NCI-H2081 treated with DMSO at 0.1 percent for 48 hours (cell line): ENCODE data around the gene FBXL13.
A peak's percentile ranks its signal among the peaks of the same experiment; 100 is the strongest.
"Not testable (repeated sequence)": the region's sequence is repeated elsewhere in the genome, so short reads cannot be mapped to it uniquely, and the experiment has no call there.

Source experiments
- DNase-seq: peaks from one replicate; lab custom pipeline; 2025; lab: John Stamatoyannopoulos, UW

Gene FBXL13

DNA sequence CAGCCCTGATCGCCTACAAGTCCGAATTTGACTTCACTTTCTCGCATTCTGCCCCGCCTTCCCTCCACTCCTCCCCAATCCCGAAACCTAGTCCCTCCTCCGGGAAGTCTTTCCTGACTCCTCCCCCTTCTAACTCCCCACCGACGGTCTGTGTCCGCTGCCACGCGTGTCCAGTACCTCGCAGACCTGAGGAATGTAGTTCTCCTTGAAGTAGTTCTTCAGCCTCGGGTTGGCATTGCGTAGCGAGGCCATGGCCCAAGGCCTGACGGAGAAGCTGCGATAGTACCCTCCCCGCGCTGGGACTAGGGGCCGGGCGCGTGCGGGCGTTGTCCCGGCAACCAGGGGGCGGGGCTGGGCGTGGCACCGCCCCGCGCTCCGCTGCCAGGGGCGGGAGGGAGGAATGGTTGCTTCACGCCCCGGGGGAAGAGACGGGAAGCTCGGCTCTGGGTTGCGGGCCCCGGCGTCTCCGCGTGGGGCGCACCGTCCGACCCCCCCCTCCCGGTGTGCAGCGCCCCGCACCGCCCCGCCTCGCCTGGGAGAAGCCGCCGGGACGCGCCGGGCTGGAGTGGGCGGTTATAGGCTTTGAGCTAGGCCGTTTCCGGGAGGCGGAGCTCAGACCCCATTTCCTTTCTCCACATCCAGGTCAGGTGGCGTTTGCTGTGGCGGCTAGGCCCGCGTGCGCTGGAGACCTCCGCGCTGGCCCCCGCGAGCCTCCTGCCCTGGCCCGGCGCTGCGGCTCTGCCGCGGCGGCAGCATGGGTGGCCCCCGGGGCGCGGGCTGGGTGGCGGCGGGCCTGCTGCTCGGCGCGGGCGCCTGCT lies at the start of gene FBXL13, which contains the start of gene ARMC10:
TSS of gene FBXL13 (minus strand) at position 278 of the 818 bp plus-strand sequence.
TSS of gene ARMC10 (plus strand) at position 622 of the 818 bp plus-strand sequence. CDS start at position 755, 133 bp downstream.
- peak; percentile 80 for DNase-seq

DNA sequence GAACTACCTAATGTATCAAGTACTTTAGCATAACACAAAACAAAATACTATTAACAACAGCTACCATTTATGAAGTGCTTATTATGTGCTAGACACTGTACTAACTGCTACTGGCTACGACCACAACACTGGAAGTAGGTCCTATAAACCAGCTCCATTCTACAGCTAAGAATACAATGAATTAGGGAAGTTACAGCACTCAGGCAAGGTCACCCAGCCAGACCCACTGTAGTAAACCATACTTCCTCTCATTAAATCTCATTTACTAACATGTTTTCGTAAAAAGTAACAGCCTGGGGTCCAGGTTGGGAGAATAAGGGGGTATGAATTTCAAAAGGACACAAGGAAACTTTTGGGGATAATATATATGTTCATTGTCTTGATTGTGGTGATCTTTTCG lies 48.9 kb upstream of the FBXL13 start:
- no peak for DNase-seq

DNA sequence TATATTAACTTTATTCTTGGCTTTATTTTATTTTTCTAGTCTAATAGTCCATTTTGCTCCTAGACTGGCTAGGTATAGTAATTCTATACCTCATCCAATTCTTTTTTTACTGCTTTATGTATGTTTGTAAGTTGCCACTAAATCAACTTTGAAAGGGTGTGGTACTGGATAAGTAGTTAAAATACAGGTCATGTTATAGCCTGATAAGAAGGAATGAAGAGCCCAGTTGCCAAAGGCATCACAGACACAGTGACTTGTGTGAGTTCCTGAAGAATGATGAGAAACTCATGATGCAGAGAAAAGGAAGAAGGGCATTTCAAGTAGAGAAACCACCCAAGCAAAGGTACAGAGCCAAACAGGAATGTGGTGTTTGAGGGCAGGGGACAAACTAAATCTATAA lies 47.0 kb upstream of the FBXL13 start:
- no peak for DNase-seq

DNA sequence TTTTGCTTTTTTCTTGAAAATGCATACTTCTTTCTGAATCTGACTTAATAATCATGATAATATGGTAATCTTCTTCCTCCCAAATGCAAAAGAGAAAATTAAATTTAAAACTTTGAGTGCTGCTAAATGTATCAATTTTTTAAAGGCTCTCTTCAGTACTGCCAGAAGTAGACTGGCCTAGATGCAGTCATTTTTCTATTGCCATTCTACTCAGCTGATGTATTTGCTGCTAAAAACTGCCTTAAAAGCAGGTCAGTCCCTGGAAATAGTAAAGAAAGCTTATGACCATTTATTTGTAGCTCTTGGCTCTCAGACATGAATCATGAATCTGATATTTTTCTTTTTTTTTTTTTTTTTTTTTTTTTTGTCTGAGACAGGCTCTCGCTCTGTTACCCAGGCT lies 45.8 kb upstream of the FBXL13 start:
- no peak for DNase-seq

DNA sequence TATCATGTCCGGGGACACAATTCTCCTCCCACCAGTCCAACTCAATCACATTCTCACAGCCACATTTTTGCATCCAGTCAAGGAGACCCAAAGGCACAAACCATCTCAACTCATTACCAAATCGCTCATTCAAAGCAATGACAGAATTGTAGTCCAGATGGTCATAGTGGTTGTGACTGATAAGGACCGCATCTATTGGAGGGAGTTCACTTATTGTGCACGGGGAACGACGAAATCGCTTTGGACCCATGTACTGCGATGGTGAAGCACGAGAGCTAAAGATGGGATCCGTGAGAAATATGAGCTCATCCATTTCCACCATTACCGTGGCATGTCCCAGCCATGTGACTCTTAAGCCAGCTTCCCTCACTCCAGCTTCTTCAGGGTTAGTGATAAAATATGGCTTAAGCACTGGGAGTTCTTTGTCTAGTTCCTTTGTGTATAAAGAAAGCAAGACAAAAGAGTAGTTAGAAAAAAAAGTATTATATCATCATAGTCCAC lies 45.2 kb upstream of the FBXL13 start:
- no peak for DNase-seq

DNA sequence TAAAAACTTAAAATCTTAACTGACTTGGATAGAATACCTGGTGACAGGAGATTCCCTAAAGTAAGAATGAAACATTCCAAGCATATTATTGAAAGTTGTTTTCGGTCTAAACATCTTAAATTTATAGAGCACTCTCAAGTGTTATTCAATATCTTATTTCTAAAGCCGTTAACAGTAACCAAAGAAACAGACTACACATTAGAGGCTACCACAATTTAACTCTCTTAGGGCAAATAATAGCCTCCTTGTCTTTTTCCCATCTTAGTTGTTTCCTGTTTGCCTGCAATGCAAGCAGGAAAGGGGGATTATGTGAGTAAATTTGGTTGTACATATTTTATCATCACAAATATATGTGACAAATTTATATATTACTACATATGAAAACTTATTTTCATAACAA lies 42.9 kb upstream of the FBXL13 start:
- no peak for DNase-seq

DNA sequence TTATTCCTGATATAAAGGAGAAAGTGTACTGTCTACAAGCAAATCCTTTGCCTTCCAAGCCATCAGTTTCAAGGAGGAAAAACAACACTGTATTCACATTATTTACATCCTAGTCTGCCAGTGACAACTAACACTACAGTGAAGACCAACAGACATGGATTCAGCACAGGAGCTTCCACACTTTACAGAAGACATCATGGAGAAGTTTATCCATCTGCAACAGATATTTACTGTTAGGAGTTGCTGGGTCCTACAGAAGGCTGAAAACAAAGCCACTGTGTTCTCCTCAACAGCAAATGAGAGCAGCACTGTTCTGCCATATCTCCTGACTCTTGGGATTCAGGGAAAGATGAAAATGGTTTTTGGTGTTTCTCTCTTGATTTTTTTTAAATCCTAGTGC lies 42.4 kb upstream of the FBXL13 start:
- DNase-seq, result no peak

DNA sequence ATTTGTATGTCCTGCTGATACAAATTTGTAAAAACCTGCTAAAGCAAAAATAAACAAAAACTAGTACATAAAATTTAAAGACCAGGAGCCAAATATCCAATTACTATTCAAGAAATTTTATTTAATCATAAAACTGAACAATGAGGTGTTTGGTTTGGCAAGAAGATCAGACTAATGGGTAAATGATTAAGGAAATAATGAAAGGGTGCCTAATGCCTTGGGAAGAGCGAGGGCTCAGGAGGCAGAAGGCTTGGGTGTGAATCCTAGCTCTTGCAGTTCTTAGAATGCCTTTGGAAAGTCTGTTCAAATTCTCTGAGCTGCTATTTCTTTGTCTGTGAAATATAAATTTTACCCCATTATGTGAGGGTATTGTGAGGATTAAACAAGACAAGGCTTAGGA lies 41.9 kb upstream of the FBXL13 start:
- no peak for DNase-seq

DNA sequence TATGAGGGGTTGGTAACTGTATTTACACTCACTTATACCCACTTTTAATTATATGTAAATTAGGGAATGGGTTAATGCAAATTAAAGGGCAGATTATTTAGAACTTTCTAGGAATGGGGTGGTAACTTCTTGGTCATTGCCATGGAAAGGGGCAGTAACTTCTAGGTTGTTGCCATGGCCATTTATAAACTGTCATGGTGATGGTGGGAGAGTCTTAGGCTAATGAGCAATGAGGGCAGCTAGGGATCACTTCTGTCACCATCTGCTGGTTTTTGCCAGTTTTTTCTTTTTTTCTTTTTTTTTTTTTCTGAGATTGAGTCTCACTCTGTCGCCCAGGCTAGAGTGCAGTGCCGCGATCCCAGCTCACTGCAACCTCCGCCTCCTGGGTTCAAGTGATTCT lies 41.2 kb upstream of the FBXL13 start:
- DNase-seq, result no peak

DNA sequence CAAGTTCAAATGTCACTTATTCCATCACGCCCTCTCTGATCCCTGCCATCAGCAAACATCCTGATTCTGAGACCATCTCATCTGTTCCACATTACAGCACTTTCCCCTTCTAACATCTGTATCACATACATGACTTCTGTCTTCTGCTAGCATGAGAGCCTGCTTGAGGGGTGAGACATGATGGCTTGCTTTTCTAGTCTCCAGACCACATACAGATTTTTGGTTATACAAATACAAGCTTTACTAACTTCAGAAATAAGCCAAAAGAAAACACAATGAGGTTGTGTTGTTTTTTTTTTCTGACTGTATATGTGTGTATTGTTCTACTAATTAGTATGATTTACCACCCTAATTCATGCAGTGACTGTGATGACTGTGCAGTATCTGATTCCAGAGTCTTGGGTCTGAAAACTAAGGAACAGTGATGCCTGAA lies 40.0 kb upstream of the FBXL13 start:
- no peak for DNase-seq

DNA sequence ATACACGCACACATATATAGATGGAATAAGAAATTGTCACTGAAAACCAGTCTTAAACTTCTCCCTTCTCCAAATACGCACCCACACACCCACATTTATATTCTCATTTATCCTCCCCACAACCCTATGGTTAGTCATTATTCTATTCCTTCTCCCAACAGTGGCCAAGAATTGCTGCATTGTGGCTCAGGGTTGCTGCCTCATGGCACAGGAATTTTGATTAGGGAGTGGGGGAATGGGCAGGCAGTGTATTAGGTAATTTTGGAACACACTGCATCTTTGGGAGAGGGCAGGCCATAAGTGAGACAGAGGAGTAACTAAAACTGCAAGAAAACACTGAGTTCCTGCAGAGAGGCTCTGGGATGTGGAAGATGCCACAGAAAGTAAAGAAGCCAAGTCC lies 38.6 kb upstream of the FBXL13 start:
- no peak for DNase-seq

DNA sequence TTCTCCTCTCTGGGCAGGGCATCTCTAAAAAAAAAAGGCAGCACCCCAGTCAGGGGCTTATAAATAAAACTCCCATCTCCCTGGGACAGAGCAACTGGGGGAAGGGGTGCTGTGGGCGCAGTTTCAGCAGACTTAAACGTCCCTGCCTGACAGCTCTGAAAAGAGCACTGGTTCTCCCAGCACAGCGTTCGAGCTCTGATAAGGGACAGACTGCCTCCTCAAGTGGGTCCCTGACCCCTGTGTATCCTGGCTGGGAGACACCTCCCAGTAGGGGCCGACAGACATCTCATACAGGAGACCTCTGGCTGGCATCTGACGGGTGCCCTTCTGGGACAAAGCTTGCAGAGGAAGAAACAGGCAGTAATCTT lies 32.1 kb upstream of the FBXL13 start:
- DNase-seq, result not testable (repeated sequence)

DNA sequence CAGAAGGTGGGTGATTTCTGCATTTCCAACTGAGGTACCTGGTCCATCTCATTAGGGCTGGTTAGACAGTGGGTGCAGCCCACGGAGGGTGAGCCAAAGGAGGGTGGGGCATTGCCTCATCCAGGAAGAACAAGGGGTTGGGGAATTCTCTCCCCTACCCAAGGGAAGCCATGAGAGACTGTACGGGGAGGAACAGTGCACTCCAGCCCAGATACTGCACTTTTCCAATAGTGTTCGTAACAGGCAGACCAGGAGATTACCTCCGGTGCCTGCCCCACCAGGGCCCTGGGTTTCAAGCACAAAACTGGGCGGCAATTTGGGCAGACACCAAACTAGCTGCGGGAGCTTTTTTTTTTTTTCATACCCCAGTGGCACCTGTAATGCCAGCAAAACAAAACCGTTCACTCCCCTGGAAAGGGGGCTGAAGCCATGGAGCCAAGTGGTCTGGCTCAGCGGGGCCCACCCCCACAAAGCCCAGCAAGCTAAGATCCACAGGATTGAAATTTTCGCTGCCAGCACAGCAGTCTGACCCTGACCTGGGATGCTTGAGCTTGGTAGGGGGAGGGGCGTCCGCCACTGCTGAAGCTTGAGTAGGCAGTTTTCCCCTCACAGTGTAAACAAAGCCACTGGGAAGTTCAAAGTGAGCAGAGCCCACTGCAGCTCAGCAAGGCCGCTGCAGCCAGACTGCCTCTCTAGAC lies 31.6 kb upstream of the FBXL13 start:
- no peak for DNase-seq

DNA sequence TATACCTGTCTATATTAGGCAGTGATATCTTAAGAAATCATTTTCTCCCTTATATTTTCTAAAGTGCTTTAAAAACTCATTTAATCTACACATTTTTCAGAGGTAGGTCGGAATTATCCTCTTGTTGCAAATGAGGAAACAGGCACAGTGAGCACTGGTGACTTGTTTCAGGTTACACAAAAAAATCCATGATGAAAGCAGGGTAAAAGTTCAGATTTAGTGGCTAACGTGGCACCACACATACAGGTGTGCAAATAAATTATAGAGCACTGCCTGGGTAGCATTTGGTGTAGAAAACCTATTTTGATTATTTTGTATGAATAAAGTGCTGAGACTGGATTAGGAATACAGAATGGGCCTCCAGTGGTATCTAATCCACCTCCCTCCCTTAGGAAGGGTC lies 26.9 kb upstream of the FBXL13 start:
- DNase-seq, result no peak

DNA sequence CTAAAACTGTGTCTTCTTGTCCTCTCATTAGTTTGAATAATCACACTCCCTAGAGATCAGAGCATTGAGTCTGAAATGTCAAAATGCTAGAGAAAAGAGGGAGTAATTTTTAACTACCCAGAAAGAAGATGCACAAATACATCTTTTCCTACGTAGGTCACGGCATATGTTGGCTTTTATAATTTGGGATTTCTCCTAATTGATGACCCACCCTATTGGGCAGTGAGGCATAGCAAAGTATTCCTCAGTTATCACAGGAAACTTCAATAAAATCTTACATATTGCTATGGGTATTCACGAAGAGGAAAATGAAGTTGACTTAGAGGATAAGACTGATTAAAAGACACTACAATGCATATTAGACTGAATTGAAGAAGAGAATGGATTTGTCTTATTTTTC lies 25.8 kb upstream of the FBXL13 start:
- no peak for DNase-seq

DNA sequence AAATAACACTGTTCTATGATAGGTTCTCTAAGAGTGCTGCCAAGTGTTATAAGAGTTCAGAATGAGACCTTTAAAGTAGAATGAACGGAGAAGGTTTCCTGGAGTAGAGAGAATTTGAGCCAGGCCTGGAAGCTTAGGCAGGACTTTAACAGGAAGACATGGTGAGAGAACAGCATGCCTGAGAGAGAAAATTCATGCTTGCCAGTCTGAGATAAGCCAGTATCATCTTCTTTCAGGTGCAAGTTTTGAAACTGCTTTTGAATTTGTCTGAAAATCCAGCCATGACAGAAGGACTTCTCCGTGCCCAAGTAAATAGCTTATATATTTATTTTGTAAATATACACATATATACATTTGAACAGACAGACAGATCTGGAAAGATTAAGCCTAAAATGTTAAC lies 22.4 kb upstream of the FBXL13 start:
- DNase-seq, result no peak

DNA sequence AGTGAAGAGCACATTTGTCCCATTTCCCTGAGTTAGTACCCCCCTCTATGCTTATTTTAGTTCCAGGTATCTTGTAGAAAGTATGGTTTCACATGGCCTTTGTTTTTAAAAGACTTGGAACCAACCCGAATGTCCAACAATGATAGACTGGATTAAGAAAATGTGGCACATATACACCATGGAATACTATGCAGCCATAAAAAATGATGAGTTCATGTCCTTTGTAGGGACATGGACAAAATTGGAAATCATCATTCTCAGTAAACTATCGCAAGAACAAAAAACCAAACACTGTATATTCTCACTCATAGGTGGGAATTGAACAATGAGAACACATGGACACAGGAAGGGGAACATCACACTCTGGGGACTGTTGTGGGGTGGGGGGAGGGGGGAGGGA lies 21.0 kb upstream of the FBXL13 start:
- DNase-seq, result not testable (repeated sequence)

DNA sequence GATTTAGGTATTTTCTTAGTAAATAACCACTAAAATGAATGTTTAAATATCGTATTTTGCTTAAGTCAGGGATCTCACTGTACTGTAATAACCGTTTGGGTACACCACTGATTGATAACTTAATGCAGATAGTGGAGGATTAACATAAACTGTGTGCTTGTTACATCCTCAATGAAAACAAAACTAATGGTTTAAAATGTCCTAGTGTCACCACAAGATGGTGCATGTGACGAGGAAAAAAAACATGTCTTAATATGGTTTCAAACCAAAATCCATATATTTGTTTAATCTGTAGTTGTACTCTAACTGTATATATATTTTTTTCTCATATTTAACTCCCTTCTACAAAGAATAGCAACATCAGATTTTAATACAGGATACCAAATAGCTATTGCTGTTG lies 19.5 kb upstream of the FBXL13 start:
- no peak for DNase-seq

DNA sequence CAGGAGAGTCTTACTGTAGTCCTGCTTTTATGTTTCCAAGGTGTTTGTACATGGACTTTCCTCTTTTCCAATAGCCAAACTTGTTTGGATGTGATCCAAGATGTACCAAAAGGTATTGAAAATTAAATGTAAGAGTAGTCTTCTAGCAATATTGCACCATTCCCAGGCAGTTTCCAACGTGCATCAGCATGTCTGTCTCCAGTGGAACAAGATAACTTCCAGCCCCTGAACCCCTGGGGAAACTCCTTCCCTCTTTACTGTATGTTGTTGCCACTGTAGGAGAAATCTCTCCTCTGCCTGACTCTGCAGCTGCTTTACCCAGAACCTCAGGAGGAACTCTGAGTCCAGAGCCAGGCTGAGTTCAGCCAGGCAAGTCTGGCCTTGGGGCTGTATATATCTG lies 18.8 kb upstream of the FBXL13 start:
- no peak for DNase-seq

DNA sequence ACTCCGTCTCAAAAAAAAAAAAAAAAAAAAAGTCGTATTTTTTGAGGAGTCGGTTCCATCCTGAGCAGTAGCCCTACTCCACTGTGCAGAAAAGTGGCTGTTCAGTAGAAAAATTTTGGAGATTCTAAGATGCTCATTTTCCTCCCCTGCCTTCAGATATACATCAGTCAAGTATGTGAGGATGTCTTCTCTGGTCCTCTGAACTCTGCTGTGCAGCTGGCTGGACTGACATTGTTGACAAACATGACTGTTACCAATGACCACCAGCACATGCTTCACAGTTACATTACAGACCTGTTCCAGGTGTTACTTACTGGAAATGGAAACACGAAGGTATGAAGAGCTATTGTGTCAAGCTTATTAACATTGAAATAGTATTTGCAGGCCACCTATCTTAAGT lies 17.7 kb upstream of the FBXL13 start:
- DNase-seq, result not testable (repeated sequence)

DNA sequence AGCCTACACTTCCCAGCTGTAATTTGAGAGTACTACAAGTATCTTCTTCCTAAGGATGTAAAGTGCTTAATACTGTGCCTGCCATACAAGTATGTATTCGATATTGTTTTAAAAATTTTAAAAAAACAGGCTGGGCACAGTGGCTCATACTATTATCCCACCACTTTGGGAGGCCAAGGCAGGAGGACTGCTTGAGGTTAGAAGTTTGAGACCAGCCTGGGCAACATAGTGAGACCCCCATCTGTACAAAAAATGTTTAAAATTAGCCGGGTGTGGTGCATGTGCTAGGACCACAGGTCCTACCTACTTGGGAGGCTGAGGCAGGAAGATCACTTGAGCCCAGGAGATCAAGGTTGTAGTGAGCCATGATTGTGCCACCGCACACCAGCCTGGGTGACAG lies 8.6 kb upstream of the FBXL13 start:
- DNase-seq, result no peak

DNA sequence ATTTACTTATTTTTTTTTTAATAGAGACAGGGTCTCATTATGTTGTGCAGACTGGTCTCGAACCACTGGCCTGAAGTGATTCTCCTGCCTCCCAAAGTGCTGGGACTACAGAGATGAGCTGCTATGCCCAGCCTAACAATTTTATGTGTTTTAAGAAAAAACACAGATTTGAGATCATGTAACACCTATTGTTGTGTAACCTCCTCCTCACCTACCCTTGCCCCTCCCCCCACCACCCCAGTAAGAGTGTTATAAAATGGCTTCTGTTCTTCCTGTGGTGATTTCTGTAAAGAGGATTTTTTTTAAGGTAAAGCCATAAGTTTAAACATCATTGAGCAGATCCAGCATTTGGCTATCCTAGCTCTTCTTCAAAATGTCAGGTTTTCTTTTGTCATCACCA lies 7.9 kb upstream of the FBXL13 start:
- no peak for DNase-seq

DNA sequence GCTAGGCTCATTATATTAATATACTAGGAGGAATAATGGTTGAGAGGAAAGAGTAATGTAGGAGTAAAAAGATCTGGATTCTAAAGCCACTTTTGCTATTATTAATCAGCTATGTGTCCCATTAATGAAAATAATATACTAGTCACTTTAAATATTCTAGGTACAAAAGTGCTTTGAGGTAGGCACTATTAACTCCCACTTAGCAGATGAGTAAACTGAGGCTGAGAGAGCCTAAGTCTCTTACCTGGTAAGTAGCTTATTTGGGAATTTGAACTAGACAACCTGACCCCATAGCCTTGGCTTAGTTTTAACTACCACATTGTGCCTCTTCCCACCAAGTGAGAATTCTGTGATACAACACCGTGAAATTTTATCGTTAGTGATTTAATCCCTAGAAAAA lies 6.3 kb upstream of the FBXL13 start:
- DNase-seq, result no peak
